Activated CD4-positive, alpha-beta memory T cell treated with anti-CD3 and anti-CD28 coated beads for 36 hours (primary cell): ENCODE results near the gene C1orf167. TPM values are rescaled to one million over a fixed set of nuclear protein-coding genes. Genes with fewer than 3 reads are reported as not detected.

ENCODE experiments used
- CTCF ChIA-PET: fragments of 350-600 bp; sonication (Branson Sonifier 250); formaldehyde crosslinking; loops from one replicate; lab custom pipeline; 2021; ENCODE audit warnings: antibody characterized with exemption, inconsistent platforms; lab: Charles Lee
- POLR2A ChIA-PET: fragments of 350-600 bp; sonication (Branson Sonifier 250); formaldehyde crosslinking; loops from one replicate; lab custom pipeline; 2021; ENCODE audit warnings: antibody characterized with exemption; lab: Charles Lee
- DNase-seq: peaks from one replicate; pipeline ENCODE4 v3.0.0-alpha.2; 2020
- H3K27ac Mint-ChIP-seq: one replicate; pipeline ENCODE4 v1.8.0; 2021; ENCODE audit warnings: mixed read lengths
- H3K27me3 Mint-ChIP-seq: one replicate; pipeline ENCODE4 v1.8.0; 2021; ENCODE audit warnings: mixed read lengths
- H3K36me3 Mint-ChIP-seq: one replicate; pipeline ENCODE4 v1.8.0; 2021; ENCODE audit warnings: mixed read lengths
- H3K4me1 Mint-ChIP-seq: one replicate; pipeline ENCODE4 v1.8.0; 2021; ENCODE audit warnings: low read depth, mixed read lengths
- H3K4me3 Mint-ChIP-seq: one replicate; pipeline ENCODE4 v1.8.0; 2021; ENCODE audit warnings: mild to moderate bottlenecking, mixed read lengths
- H3K9me3 Mint-ChIP-seq: one replicate; pipeline ENCODE4 v1.8.0; 2021; ENCODE audit warnings: mixed read lengths
- intact Hi-C: fragments of 100-400 bp; cut with micrococcal nuclease; formaldehyde crosslinking; loops from one replicate; pipeline ENCODE4 v1.15.1; 2023
- total RNA-seq, 2 experiments: library from RNA; stranded (reverse); gene quantifications; one replicate each; pipeline ENCODE4 v1.2.3, GENCODE V29; 2021

Gene C1orf167, protein sequence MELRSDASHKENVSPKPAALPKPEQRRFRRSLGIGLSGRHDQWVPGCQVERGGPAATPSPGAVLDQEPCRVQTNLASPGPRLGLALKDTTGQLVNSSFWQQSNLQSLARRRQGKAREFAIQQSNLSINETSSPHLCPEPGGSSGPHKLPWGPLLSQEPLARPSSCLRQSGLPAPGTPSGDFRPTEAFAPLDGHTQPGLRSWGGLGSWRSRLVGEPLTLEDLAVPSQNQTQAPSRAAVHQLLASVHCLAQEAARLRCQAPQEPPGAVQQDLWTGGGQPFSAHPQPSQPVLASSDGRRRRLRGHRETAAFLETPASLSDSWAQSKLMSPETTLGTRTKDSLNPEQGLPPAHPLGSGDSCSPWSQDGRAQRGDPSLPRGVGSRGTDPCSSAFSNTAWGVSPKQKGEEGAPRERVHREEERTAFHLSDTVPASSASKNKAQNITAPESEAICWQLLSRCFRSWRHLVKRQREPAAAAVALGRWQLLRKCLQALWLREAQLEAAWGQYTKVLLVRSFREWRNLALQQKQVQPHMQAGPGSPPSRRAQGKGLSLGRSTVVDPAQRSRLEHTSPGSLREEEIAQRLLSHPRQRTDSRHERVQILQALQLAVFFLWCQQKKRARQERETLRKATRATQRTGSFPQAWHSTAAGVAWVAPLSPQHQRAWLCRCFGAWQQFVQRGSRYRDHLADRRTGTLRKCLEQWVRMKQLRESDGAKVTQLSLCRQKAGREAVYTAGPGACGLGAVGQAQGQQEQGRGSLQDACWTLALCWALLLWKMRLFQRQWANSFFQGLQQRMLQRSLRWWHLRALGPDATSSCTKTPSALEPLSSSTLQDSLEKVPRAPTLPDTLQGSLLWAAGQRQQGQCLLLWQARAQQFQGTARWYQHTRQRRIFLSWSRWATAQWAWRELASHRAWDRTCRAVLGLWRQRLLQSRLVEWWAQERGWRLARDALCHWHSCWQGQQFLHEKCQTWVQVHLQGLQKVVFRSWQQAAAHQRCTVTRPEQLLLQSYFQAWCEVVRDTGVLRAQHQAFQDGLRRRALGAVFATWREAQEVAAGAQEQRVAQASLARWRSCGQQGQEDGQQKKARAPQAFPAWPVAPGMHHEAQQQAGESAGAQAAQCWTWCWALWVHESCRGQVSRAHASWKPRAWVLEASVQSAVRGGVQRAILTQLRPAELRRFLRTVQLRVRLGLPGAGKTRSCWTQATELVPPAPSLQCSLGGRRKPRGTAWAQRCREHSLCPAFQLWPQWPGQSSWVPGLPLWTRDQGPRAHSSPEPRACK (N-terminal part only)
- not detected for total RNA-seq

DNA sequence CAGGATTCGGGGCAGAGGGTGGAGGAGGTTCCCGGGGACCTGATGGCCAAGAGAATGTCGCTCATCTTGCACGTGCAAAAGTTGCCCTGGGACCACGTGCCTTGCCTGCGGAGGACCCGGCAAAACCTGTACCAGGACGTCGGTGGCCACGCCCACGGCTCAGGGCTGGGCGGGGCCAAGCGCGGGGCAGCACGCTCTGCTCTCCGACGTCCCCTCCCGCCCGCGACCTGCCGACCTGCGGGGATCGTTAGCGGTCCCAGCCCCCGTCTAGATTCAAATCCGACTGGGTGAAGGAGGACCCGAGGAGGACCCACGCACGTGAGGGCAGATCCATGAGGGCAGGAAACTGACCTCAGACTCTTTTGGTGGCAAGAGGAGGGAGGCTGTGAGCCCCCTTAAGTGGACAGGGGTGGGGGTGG, at the start of gene C1orf167:
TSS of gene C1orf167 (plus strand) at position 206 of the 419 bp plus-strand sequence. CDS start 2,208 bp downstream, outside the sequence.
- Mint-ChIP-seq H3K4me3 (no peak within 1 kb of the TSS), H3K9me3 (no peaks in the 10 kb centered on the region), H3K4me1 (peaks cover 6% of the 10 kb centered on the region), H3K36me3 (no peaks in the 10 kb centered on the region), H3K27me3 (peaks cover 6% of the 10 kb centered on the region), H3K27ac (no peak within 1 kb of the TSS)
- ChIA-PET CTCF (no interaction called here), POLR2A (no interaction called here)
- peak; percentile 39 for DNase-seq
- intact Hi-C loops: no loop called here

DNA sequence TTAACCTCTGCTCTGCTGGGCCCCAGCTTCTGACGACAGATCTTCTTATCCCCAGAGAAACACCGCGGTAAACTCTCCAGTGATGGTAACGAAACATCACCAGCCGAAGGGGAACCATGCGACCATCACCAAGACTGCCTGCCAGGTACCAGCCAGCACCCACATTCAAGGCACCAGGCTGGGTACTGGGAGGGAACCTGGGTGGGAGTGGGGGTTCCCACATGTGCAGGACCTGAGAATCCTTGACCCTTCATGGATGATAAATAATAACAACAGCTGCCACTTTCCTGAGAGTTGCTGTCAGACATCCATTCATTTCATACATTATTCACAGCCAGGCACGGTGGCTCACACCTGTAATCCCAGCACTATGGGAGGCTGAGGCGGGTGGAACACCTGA, 49.7 kb upstream of the C1orf167 start:
- H3K4me1 Mint-ChIP-seq: no peaks in the 10 kb centered on the region
- no peak overlapping the region for H3K27ac Mint-ChIP-seq
- no peak overlapping the region for H3K4me3 Mint-ChIP-seq
- CTCF ChIA-PET: interaction anchor here (0.7 kb wide), 1 partner anchor 102 kb away, joined by 3 read pairs; no protein-coding TSS in a partner anchor
- no peaks in the 10 kb centered on the region for H3K36me3 Mint-ChIP-seq
- H3K9me3 Mint-ChIP-seq: no peaks in the 10 kb centered on the region
- no peak for DNase-seq
- H3K27me3 Mint-ChIP-seq: peaks cover 2% of the 10 kb centered on the region
- intact Hi-C loops: no loop called here
- POLR2A ChIA-PET: no interaction called here

DNA sequence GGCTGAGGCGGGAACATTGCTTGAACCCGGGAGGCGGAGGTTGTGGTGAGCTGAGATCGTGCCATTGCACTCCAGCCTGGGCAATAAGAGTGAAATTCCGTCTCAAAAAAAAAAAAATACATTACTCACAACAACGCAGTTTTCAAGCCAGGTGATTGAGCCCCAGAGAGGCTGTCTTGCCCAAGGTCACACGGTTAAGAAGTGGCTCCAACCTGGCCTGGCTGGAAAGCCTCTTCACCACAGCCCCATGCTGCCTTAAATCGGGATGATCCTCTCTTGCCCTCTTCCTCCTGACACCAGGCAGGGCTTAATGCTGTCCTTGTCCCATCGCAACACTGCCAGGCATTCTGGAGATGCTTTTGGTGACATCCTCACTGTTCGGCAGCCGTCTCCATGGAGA, 48.9 kb upstream of the C1orf167 start:
- Mint-ChIP-seq H3K27me3 (peaks cover 2% of the 10 kb centered on the region), H3K4me3 (no peak overlapping the region), H3K4me1 (no peaks in the 10 kb centered on the region), H3K27ac (no peak overlapping the region), H3K36me3 (no peaks in the 10 kb centered on the region), H3K9me3 (no peaks in the 10 kb centered on the region)
- DNase-seq: no peak
- CTCF ChIA-PET: interaction anchor here (0.7 kb wide), 2 partner anchors 80 to 102 kb away, joined by 3 read pairs; no protein-coding TSS in a partner anchor
- POLR2A ChIA-PET: no interaction called here
- intact Hi-C loops: no loop called here

DNA sequence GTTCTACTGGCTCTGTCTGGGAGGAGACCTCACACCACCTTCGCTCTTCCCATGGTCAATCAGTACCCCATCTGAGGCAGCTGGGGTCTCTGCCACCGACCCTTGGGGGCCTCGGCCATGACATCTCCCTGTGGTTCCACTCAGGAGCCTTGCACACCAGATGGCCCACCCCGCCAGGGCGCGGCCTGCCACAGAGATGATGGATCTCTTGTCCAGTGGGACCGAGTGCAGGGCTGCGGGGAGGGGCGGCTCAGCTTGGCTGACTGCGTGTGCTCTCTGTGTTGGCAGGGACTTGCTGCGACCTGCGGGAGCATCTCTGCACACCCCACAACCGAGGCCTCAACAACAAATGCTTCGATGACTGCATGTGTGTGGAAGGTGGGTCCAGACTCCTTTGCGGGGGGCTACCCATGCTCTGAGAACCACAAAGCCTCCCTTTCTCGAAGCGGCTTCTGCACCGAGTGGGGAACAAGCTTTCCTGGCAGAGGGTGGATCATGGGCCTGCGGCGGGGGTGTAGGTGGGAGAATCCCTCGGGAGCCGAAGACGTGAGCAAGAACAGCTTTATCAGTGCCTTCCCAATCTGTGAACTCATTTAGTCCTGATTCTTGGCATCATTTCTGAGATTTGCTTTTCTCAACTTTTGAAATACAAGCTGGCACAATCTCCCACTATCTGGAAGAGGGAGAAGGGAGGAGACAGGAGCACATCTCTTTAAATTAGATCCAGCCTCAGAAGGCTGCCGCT, 47.0 kb upstream of the C1orf167 start:
- no peaks in the 10 kb centered on the region for H3K36me3 Mint-ChIP-seq
- no peak overlapping the region for H3K4me3 Mint-ChIP-seq
- peaks cover 2% of the 10 kb centered on the region for H3K27me3 Mint-ChIP-seq
- ChIA-PET CTCF (interaction anchor here (0.6 to 1.6 kb wide), 3 partner anchors 51 to 399 kb away, joined by 3 to 4 read pairs (median 3); partner anchors contain the start of gene FBXO6), POLR2A (no interaction called here)
- no peak overlapping the region for H3K27ac Mint-ChIP-seq
- H3K9me3 Mint-ChIP-seq: no peaks in the 10 kb centered on the region
- H3K4me1 Mint-ChIP-seq: peaks cover 11% of the 10 kb centered on the region
- no peak for DNase-seq
- intact Hi-C loops: no loop called here

DNA sequence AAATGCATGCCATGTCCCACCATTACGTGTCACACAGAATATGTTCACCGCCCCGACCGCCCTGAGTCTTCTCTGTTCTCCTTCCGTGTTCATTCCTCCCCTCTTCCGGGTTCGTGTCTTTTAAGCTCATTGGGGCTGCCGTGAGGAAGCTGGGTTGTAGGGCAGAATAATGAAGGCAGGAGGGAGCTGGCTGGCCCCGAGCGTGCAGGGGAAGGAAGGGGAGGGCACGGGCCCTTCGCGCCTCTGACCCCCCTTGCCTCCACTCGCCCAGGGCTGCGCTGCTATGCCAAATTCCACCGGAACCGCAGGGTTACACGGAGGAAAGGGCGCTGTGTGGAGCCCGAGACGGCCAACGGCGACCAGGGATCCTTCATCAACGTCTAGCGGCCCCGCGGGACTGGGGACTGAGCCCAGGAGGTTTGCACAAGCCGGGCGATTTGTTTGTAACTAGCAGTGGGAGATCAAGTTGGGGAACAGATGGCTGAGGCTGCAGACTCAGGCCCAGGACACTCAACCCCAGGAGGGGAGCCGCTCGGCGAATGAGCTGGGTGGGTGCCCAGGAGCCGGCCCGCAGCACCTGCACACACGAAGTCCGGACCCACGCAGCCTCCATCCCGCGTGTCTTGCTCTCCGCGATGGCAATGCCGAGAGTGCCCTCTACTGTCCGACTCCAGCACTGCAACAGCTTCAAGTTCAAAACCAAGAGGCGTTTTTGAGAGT, 42.5 kb upstream of the C1orf167 start:
- H3K36me3 Mint-ChIP-seq: no peaks in the 10 kb centered on the region
- no peaks in the 10 kb centered on the region for H3K9me3 Mint-ChIP-seq
- no peaks in the 10 kb centered on the region for H3K27me3 Mint-ChIP-seq
- H3K4me3 Mint-ChIP-seq: peak overlapping the region; percentile 73
- intact Hi-C loops: loop anchor here (1.0 kb wide), 3 partner anchors 38 to 69 kb away; partner anchors contain the start of genes FBXO6 and MAD2L2
- ChIA-PET CTCF (interaction anchor here (0.9 to 4.7 kb wide), 30 partner anchors 8 to 681 kb away, joined by 3 to 100 read pairs (median 5); partner anchors contain the start of genes AGTRAP, DISP3, FBXO2 and FBXO44), POLR2A (interaction anchor here (0.9 to 2.0 kb wide), 6 partner anchors 11 to 616 kb away, joined by 3 to 14 read pairs (median 3); partner anchors contain the start of gene FBXO6)
- peak; percentile 88 for DNase-seq
- H3K27ac Mint-ChIP-seq: peak overlapping the region; percentile 68
- H3K4me1 Mint-ChIP-seq: peaks cover 12% of the 10 kb centered on the region

DNA sequence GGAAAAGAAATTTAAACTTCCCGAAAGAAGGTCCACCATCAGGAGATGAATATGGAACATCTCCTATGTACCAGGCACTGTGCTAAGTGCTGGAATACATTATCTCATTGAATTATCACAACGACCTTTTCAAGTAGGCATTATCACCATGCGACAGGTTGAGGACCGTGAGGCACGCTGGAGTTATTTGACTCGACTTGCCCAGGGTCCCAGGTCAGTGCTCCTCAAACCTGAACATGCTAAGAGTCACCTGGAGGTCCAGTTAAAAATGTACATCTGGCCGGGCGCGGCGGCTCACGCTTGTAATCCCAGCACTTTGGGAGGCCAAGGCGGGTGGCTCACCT, 42.0 kb upstream of the C1orf167 start:
- H3K27ac Mint-ChIP-seq: no peak overlapping the region
- ChIA-PET POLR2A (interaction anchor here (0.9 to 2.0 kb wide), 6 partner anchors 12 to 617 kb away, joined by 3 to 14 read pairs (median 3); partner anchors contain the start of gene FBXO6), CTCF (interaction anchor here (0.7 to 4.7 kb wide), 29 partner anchors 9 to 682 kb away, joined by 3 to 100 read pairs (median 5); partner anchors contain the start of genes AGTRAP, DISP3, FBXO2 and FBXO44)
- intact Hi-C loops: no loop called here
- DNase-seq: no peak
- H3K9me3 Mint-ChIP-seq: no peaks in the 10 kb centered on the region
- H3K36me3 Mint-ChIP-seq: no peaks in the 10 kb centered on the region
- H3K4me3 Mint-ChIP-seq: peak overlapping the region; percentile 73
- H3K4me1 Mint-ChIP-seq: peaks cover 12% of the 10 kb centered on the region
- H3K27me3 Mint-ChIP-seq: no peaks in the 10 kb centered on the region

DNA sequence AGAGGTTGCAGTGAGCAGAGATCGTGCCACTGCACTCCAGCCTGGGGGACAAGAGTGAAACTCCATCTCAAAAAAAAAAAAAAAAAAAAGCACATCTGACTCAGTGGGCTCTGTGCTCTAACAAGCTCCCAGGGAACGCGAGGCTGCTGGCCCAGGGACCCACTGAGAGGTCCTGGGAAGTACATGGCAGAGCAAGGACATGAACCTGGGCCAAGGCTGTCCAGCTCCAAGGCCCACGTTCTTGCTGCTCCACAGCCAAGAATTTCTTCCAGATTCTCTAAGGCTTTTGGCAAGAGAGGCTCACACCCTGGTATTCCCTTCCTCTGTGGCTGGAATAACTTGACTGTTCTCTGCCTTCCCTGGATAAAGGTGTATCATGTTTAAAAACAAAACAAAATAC, 41.5 kb upstream of the C1orf167 start:
- Mint-ChIP-seq H3K9me3 (no peaks in the 10 kb centered on the region), H3K27me3 (no peaks in the 10 kb centered on the region), H3K4me1 (peaks cover 12% of the 10 kb centered on the region), H3K36me3 (no peaks in the 10 kb centered on the region), H3K4me3 (no peak overlapping the region), H3K27ac (no peak overlapping the region)
- DNase-seq: no peak
- intact Hi-C loops: no loop called here
- ChIA-PET CTCF (interaction anchor here (0.7 to 4.7 kb wide), 11 partner anchors 10 to 683 kb away, joined by 3 to 100 read pairs (median 10); partner anchors contain the start of genes AGTRAP, DISP3, FBXO2 and FBXO44), POLR2A (no interaction called here)

DNA sequence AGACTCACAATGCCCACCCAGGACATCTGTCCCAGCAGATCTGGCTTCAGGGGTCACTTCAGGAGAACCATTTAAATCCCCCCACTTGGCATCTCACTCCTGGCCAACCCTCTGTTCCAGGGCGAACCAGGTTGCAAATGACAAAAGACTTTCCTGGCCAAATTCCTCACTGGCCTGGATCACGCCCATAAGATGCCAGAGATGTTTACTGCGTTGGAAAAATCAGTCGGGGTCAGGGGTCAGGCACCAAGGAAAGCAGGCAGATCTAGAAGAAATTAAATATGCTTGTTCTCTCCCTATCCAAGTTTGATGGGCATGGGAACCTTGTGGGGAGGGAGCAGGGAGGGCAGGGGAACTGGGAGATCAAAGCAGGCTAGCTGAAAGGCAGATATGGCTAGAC, 40.7 kb upstream of the C1orf167 start:
- no peak overlapping the region for H3K4me3 Mint-ChIP-seq

DNA sequence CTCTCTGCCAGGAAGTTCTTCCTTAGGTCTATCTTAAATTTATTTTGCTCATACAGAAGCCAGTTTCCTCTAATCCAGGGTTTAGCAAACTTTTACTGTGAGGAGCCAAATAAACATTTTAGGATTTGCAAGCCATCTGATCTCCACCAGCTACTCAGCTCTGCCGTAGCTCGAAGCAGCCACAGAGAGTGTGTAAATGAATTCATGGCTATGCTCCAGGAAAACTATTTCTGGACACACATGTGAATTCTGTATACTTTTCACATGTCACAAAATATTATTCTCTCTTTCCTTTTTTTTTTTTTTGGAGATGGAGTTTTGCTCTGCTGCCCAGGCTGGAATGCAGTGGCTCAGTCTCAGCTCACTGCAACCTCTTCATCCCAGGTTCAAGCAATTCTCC, 39.5 kb upstream of the C1orf167 start:
- CTCF ChIA-PET: interaction anchor here (0.9 to 4.7 kb wide), 5 partner anchors 14 to 685 kb away, joined by 4 to 100 read pairs (median 12); partner anchors contain the start of genes AGTRAP, FBXO2, FBXO44 and FBXO6
- peaks cover 12% of the 10 kb centered on the region for H3K4me1 Mint-ChIP-seq
- no peaks in the 10 kb centered on the region for H3K9me3 Mint-ChIP-seq
- intact Hi-C loops: no loop called here
- POLR2A ChIA-PET: no interaction called here
- H3K36me3 Mint-ChIP-seq: no peaks in the 10 kb centered on the region
- no peak overlapping the region for H3K27ac Mint-ChIP-seq
- H3K27me3 Mint-ChIP-seq: no peaks in the 10 kb centered on the region
- H3K4me3 Mint-ChIP-seq: no peak overlapping the region
- DNase-seq: no peak

More for the DNA sequence above, 40.7 kb upstream of the C1orf167 start:
- CTCF ChIA-PET: interaction anchor here (2.3 to 4.7 kb wide), 5 partner anchors 15 to 684 kb away, joined by 8 to 100 read pairs (median 40); partner anchors contain the start of genes AGTRAP, FBXO2, FBXO44 and FBXO6
- no peak for DNase-seq
- Mint-ChIP-seq H3K9me3 (no peaks in the 10 kb centered on the region), H3K27ac (no peak overlapping the region), H3K36me3 (no peaks in the 10 kb centered on the region), H3K27me3 (no peaks in the 10 kb centered on the region), H3K4me1 (peaks cover 12% of the 10 kb centered on the region)
- intact Hi-C loops: no loop called here
- POLR2A ChIA-PET: no interaction called here

DNA sequence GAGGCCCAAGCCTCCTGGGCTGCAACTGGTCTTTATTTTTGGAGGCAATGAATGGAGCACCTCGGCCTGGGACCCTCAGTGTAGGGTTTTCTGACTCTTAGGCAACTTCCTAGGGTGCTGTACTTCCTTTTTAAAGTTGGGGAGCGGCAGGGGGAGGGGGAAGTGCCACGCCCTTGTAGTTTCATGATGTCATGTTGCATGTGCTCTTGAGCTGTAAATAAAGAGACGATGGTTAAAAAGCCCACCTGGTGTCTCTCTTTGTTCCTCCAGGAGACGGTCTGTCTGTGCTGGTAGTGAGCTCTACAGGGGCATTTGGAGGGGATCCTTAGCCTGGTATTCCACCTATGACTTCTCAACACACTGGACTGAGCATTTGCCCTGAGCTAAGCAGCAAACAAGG, 36.4 kb upstream of the C1orf167 start:
- CTCF ChIA-PET: interaction anchor here (1.0 to 1.2 kb wide), 2 partner anchors 14 to 62 kb away, joined by 3 read pairs; partner anchors contain the start of gene FBXO6
- no peaks in the 10 kb centered on the region for H3K36me3 Mint-ChIP-seq

More for the DNA sequence above, 36.4 kb upstream of the C1orf167 start:
- no peak for DNase-seq
- intact Hi-C loops: no loop called here
- Mint-ChIP-seq H3K27me3 (no peaks in the 10 kb centered on the region), H3K4me1 (peaks cover 16% of the 10 kb centered on the region), H3K27ac (no peak overlapping the region), H3K4me3 (no peak overlapping the region), H3K9me3 (no peaks in the 10 kb centered on the region)
- POLR2A ChIA-PET: no interaction called here
